DOHH2 (cell line): ENCODE data around the gene ZSWIM6.

Experiments used
- EZH2phosphoT487 ChIP-seq: fragments of 200-600 bp; sonication (generic); IDR thresholded peaks from 2 replicates; pipeline ENCODE4 v1.6.1; 2017; ENCODE audit warnings: borderline replicate concordance, mild to moderate bottlenecking, antibody characterized with exemption, low read length, moderate library complexity, mixed read lengths
- TF ChIP-seq, protein P1 (sequence below): fragments of 200-600 bp; sonication (generic); IDR thresholded peaks from one replicate; pipeline ENCODE4 v1.5.1; 2014; ENCODE audit warnings: antibody characterized with exemption, mild to moderate bottlenecking, low read depth, low read length; ENCODE audit not compliant: poor library complexity, severe bottlenecking

DNA sequence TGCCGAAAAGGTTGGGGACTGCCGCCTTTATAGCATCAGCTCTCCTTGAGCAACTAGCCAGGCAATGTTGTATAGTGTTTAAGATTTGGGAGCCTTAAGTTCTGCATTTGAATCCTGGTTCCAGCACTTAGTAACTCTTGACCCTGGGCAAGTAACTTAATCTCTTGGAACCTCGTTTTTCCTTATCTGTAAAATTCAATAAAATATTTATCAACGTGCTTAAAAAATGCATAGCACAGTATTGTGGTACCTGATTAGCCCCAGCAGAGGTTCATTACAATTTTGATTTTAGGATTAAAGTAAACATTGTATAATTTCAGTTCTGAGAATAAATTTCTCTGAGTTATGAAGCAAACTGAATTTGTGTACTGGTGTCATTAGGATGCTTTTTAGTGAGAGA is 66.4 kb downstream of the ZSWIM6 start:
- TF ChIP-seq, protein P1, sequence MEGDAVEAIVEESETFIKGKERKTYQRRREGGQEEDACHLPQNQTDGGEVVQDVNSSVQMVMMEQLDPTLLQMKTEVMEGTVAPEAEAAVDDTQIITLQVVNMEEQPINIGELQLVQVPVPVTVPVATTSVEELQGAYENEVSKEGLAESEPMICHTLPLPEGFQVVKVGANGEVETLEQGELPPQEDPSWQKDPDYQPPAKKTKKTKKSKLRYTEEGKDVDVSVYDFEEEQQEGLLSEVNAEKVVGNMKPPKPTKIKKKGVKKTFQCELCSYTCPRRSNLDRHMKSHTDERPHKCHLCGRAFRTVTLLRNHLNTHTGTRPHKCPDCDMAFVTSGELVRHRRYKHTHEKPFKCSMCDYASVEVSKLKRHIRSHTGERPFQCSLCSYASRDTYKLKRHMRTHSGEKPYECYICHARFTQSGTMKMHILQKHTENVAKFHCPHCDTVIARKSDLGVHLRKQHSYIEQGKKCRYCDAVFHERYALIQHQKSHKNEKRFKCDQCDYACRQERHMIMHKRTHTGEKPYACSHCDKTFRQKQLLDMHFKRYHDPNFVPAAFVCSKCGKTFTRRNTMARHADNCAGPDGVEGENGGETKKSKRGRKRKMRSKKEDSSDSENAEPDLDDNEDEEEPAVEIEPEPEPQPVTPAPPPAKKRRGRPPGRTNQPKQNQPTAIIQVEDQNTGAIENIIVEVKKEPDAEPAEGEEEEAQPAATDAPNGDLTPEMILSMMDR = no peak
- no peak for TF ChIP-seq EZH2phosphoT487
